HTR-8/SVneo (cell line): ENCODE data around the gene RNF183.
A peak's percentile ranks its signal among the peaks of the same experiment; 100 is the strongest.
"Not testable (repeated sequence)": the region's sequence is repeated elsewhere in the genome, so short reads cannot be mapped to it uniquely, and the experiment has no call there.

Experiments
- DNase-seq: peaks from one replicate; pipeline ENCODE4 v3.0.0; 2011; ENCODE audit warnings: low spot score, mixed read lengths; ENCODE audit not compliant: insufficient read length
- FAIRE-seq: peaks from 2 replicates; lab custom pipeline; 2011; peaks lifted over from hg19 to GRCh38; lab: Jason Lieb, UNC

The RNF183 gene

GRCh38 chr9:113319054-113319453, 15.9 kb upstream of the RNF183 start:
- FAIRE-seq (no peak), DNase-seq (no peak)

- no peak for FAIRE-seq
- no peak for DNase-seq
Observed at GRCh38 chr9:113317777-113318176, 14.6 kb upstream of the RNF183 start.

GRCh38 chr9:113316030-113316429, 12.9 kb upstream of the RNF183 start:
- FAIRE-seq (no peak), DNase-seq (no peak)

- no peak for FAIRE-seq
- no peak for DNase-seq
Observed at GRCh38 chr9:113315231-113315630, 12.1 kb upstream of the RNF183 start.

GRCh38 chr9:113313261-113313660, 10.1 kb upstream of the RNF183 start:
- FAIRE-seq (no peak), DNase-seq (no peak)

GRCh38 chr9:113311961-113312360, 8.8 kb upstream of the RNF183 start:
- DNase-seq (no peak), FAIRE-seq (no peak)

GRCh38 chr9:113310538-113310937, 7.4 kb upstream of the RNF183 start:
- DNase-seq (no peak), FAIRE-seq (no peak)

GRCh38 chr9:113309204-113309813, 6.1 kb upstream of the RNF183 start:
- FAIRE-seq (no peak), DNase-seq (peak; percentile 54)

GRCh38 chr9:113307396-113307975, 4.3 kb upstream of the RNF183 start:
- FAIRE-seq (no peak), DNase-seq (no peak)

GRCh38 chr9:113306566-113306965, 3.4 kb upstream of the RNF183 start:
- FAIRE-seq (no peak), DNase-seq (no peak)

GRCh38 chr9:113301548-113301947, 1.6 kb downstream of the RNF183 start:
- no peak for DNase-seq
- no peak for FAIRE-seq

- no peak for FAIRE-seq
- DNase-seq = no peak
Observed at GRCh38 chr9:113299800-113300292, 3.3 kb downstream of the RNF183 start.

GRCh38 chr9:113298924-113299770, 4.0 kb downstream of the RNF183 start:
- no peak for FAIRE-seq
- DNase-seq = no peak

GRCh38 chr9:113298311-113298710, 4.9 kb downstream of the RNF183 start:
- DNase-seq = no peak

GRCh38 chr9:113296796-113297558, 6.2 kb downstream of the RNF183 start:
- no peak for DNase-seq

More at GRCh38 chr9:113298311-113298710, 4.9 kb downstream of the RNF183 start:
- FAIRE-seq = no peak

GRCh38 chr9:113296247-113296646, 6.9 kb downstream of the RNF183 start:
- not testable (repeated sequence) for FAIRE-seq, DNase-seq

More at GRCh38 chr9:113296796-113297558, 6.2 kb downstream of the RNF183 start:
- no peak for FAIRE-seq

- DNase-seq (no peak), FAIRE-seq (no peak)
Observed at GRCh38 chr9:113293285-113293878, 9.8 kb downstream of the RNF183 start.

- no peak for DNase-seq
- FAIRE-seq = no peak
Observed at GRCh38 chr9:113290052-113290607, 13.0 kb downstream of the RNF183 start.

- DNase-seq (no peak), FAIRE-seq (no peak)
Observed at GRCh38 chr9:113289091-113289490, 14.1 kb downstream of the RNF183 start.

GRCh38 chr9:113281356-113281755, 21.8 kb downstream of the RNF183 start:
- FAIRE-seq (no peak), DNase-seq (no peak)
